Liver (tissue), 9 donors: ENCODE results near the gene COL5A1. TPM values are rescaled to one million over a fixed set of nuclear protein-coding genes. Genes with fewer than 3 reads are reported as not detected.

Experiments
- DNase-seq: peaks from one replicate; pipeline ENCODE4 v3.0.0-alpha.2; 2017; ENCODE audit warnings: low spot score
- H3K27ac ChIP-seq, 2 donors: one replicate each; pipeline ENCODE4 v1.7.0; 2013; ENCODE audit warnings: inconsistent platforms in 2 of 2, low read length in 2 of 2, control low read depth in 1 of 2, low read depth in 1 of 2, mild to moderate bottlenecking in 1 of 2
- H3K27me3 ChIP-seq, 4 donors: one replicate each; pipeline versions ENCODE4 v1.6.1 to v1.7.0; 2013; ENCODE audit warnings: low read length in 3 of 4, inconsistent platforms in 1 of 4, mild to moderate bottlenecking in 1 of 4, moderate library complexity in 1 of 4; ENCODE audit not compliant: control insufficient read depth in 4 of 4, insufficient read depth in 4 of 4
- H3K36me3 ChIP-seq, 4 donors: one replicate each; pipeline versions ENCODE4 v1.6.1 to v1.7.0; 2013; ENCODE audit warnings: low read length in 3 of 4, mild to moderate bottlenecking in 3 of 4, low read depth in 1 of 4, moderate library complexity in 1 of 4; ENCODE audit not compliant: control insufficient read depth in 4 of 4, insufficient read depth in 3 of 4
- H3K4me1 ChIP-seq, 4 donors: one replicate each; pipeline versions ENCODE4 v1.6.1 to v1.7.0; 2013; ENCODE audit warnings: low read length in 3 of 4, mild to moderate bottlenecking in 3 of 4, moderate library complexity in 1 of 4; ENCODE audit not compliant: control insufficient read depth in 4 of 4, insufficient read depth in 4 of 4
- H3K4me3 ChIP-seq, 3 donors: one replicate each; pipeline versions ENCODE4 v1.6.1 to v1.7.0; 2013; ENCODE audit warnings: low read length in 3 of 3, control low read depth in 1 of 3, low read depth in 1 of 3, mild to moderate bottlenecking in 1 of 3
- H3K9ac ChIP-seq, 2 donors: one replicate each; pipeline ENCODE4 v1.7.0; 2013; ENCODE audit warnings: low read length in 2 of 2, mild to moderate bottlenecking in 2 of 2, moderate library complexity in 2 of 2, control low read depth in 1 of 2, low read depth in 1 of 2
- H3K9me3 ChIP-seq, 4 donors: one replicate each; pipeline versions ENCODE4 v1.6.1 to v1.7.0; 2013; ENCODE audit warnings: low read length in 3 of 4; ENCODE audit not compliant: control insufficient read depth in 4 of 4
- EGR1 ChIP-seq, 2 donors: IDR thresholded peaks; 2 replicates each; pipeline ENCODE4 v1.6.1; 2016 to 2018; ENCODE audit warnings: antibody characterized with exemption in 2 of 2, low read depth in 2 of 2
- FOXA1 ChIP-seq: IDR thresholded peaks from 2 replicates; pipeline ENCODE4 v1.6.1; 2016; ENCODE audit warnings: antibody characterized with exemption
- FOXA2 ChIP-seq: IDR thresholded peaks from 2 replicates; pipeline ENCODE4 v1.6.1; 2016; ENCODE audit warnings: antibody characterized with exemption
- GABPA ChIP-seq, 2 donors: IDR thresholded peaks in 1 of 2; conservative IDR thresholded peaks in 1 of 2; 2 replicates each; pipeline ENCODE4 v1.6.1; 2016; ENCODE audit warnings: antibody characterized with exemption in 2 of 2, mild to moderate bottlenecking in 1 of 2, moderate library complexity in 1 of 2
- HNF4A ChIP-seq, 2 donors: conservative IDR thresholded peaks; 2 replicates each; pipeline ENCODE4 v1.6.1; 2016; ENCODE audit warnings: antibody characterized with exemption in 2 of 2, mild to moderate bottlenecking in 2 of 2
- HNF4G ChIP-seq: IDR thresholded peaks from 2 replicates; pipeline ENCODE4 v1.6.1; 2016; ENCODE audit warnings: antibody characterized with exemption
- JUND ChIP-seq, 2 donors: IDR thresholded peaks; 2 replicates each; pipeline ENCODE4 v1.6.1; 2016; ENCODE audit warnings: antibody characterized with exemption in 2 of 2
- RAD21 ChIP-seq, 2 donors: IDR thresholded peaks; 2 replicates each; pipeline ENCODE4 v1.6.1; 2016; ENCODE audit warnings: antibody characterized with exemption in 2 of 2, mild to moderate bottlenecking in 2 of 2
- RXRA ChIP-seq, 2 donors: IDR thresholded peaks; 2 replicates each; pipeline ENCODE4 v1.6.1; 2017 to 2018; ENCODE audit warnings: antibody characterized with exemption in 2 of 2, mild to moderate bottlenecking in 1 of 2
- TAF1 ChIP-seq: conservative IDR thresholded peaks from 2 replicates; pipeline ENCODE4 v1.6.1; 2016; ENCODE audit warnings: antibody characterized with exemption, mild to moderate bottlenecking
- YY1 ChIP-seq: IDR thresholded peaks from 2 replicates; pipeline ENCODE4 v1.6.1; 2016; ENCODE audit warnings: antibody characterized with exemption, mild to moderate bottlenecking
- WGBS: extraction: QIAGEN DNeasy Blood & Tissue Kit; methylation state at CpG from one replicate; pipeline ENCODE4 v1.1.7; 2013; 5-methylcytosine and 5-hydroxymethylcytosine counted together
- polyA plus RNA-seq, 2 donors: library from polyadenylated mRNA; stranded (reverse) in 1 of 2; unstranded in 1 of 2; fragments of 200-250 nt in 1 of 2; fragments of >200 nt in 1 of 2; fragmentation: Nextera tagmentation in 1 of 2; extraction: Ambion mirVana in 1 of 2; gene quantifications; one replicate each; pipeline versions ENCODE4 v1.2.1 to v1.2.3, GENCODE V29; 2013 to 2015
- total RNA-seq, 2 donors: library from RNA; depleted of rRNA; stranded (reverse); fragments of >200 nt; gene quantifications; one replicate each; pipeline ENCODE4 v1.2.3, GENCODE V29; 2014
- TF ChIP-seq, protein P1 (sequence below): IDR thresholded peaks from 2 replicates; pipeline ENCODE4 v1.6.1; 2016; ENCODE audit warnings: antibody characterized with exemption
- TF ChIP-seq, protein P2 (sequence below): IDR thresholded peaks from 2 replicates; pipeline ENCODE4 v1.6.1; 2016; ENCODE audit warnings: antibody characterized with exemption, mild to moderate bottlenecking
- TF ChIP-seq, protein P3 (sequence below): IDR thresholded peaks from 2 replicates; pipeline ENCODE4 v1.6.1; 2016; ENCODE audit warnings: antibody characterized with exemption
- TF ChIP-seq, protein P4 (sequence below): fragments of 150-350 bp; IDR thresholded peaks from 2 replicates; pipeline ENCODE4 v1.5.1; 2017; ENCODE audit warnings: improper control_type of control experiment, low read depth, low read length; ENCODE audit not compliant: missing input control
- donor health status: healthy.
- donor health status: healthy.
- donor health status: healthy.
- donor health status: healthy.
- donor health status: healthy.

COL5A1 gene
- total and polyA plus RNA-seq, 4 donors: 0.67 to 15.6 (median 11.2) TPM

DNA sequence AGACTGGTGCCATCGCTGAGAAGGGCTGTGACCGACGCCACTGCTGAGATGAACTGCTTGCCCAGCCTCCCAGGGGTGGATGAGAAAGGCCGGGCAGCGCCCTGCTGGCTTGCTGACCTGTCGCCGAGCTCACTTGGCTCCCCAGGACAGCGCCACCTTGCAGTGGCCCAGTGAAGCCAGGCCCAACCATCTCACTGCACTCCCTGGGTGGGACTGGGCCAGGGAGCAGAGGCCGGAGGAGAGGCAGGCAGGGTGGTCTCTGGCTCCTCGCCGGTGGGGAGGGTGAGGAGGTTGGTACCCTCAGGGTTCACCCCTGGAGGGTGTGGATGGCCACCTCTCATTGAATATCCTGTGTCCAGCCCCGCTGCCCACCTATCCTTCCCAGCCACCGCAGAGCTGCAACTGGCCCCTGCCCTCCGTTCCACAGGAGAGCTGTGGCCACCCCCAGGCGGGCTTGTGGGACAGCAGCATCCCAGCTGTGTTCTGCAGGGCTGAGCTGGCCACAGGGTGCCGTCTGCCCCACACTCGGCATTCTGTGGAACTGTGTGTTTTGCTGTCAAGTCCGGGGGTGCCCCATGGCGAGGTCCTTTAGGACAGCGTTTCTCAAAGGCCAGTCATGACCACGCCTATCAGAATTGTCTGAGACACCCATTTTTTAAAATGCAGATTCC lies 198.0 kb downstream of the COL5A1 start:
- Histone ChIP-seq H3K27ac (no peak overlapping the region), H3K9me3 (no peaks in the 10 kb centered on the region), H3K36me3 (no peaks in the 10 kb centered on the region), H3K4me1 (no peaks in the 10 kb centered on the region), H3K9ac (no peak overlapping the region), H3K4me3 (no peak overlapping the region), H3K27me3 (peaks cover 0 to 3% (median 0%) of the 10 kb centered on the region in 4 donors)
- TF ChIP-seq YY1: no peak
- no peak for TF ChIP-seq TAF1
- TF ChIP-seq HNF4G: no peak
- TF ChIP-seq, protein P1, sequence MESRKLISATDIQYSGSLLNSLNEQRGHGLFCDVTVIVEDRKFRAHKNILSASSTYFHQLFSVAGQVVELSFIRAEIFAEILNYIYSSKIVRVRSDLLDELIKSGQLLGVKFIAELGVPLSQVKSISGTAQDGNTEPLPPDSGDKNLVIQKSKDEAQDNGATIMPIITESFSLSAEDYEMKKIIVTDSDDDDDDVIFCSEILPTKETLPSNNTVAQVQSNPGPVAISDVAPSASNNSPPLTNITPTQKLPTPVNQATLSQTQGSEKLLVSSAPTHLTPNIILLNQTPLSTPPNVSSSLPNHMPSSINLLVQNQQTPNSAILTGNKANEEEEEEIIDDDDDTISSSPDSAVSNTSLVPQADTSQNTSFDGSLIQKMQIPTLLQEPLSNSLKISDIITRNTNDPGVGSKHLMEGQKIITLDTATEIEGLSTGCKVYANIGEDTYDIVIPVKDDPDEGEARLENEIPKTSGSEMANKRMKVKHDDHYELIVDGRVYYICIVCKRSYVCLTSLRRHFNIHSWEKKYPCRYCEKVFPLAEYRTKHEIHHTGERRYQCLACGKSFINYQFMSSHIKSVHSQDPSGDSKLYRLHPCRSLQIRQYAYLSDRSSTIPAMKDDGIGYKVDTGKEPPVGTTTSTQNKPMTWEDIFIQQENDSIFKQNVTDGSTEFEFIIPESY: no peak
- no peak for TF ChIP-seq RXRA (IDR thresholded peaks at IDR 0.05)
- no peak for TF ChIP-seq RAD21 (IDR thresholded peaks at IDR 0.05)
- DNase-seq: no peak
- 81% methylated on average over 21 of the region's 21 CpGs for WGBS

DNA sequence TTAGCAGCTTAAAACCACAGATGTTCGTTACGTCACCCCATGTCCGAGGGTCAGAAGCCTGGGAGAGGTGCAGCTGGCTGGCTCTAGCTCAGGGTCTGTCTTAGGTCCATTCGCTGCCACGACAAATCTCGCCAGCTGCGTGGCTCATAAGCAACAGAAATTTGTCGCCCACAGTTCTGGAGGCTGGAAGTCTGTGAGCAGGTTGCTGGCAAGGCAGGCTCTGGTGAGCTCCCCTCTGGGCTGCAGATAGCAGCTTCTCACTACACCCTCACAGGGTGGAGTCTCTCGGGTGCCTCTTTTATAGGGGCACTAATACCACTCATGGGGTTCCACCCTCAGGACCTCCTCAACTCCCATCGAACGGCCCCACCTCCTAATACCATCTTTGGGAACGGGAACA lies 198.9 kb downstream of the COL5A1 start:
- H3K4me3 ChIP-seq: no peak overlapping the region
- no peak for DNase-seq
- WGBS: 82% methylated on average over 12 of the region's 12 CpGs
- no peaks in the 10 kb centered on the region for H3K9me3 ChIP-seq
- no peaks in the 10 kb centered on the region for H3K4me1 ChIP-seq
- no peak overlapping the region for H3K9ac ChIP-seq
- H3K27ac ChIP-seq: no peak overlapping the region
- H3K27me3 ChIP-seq: peaks cover 0 to 3% (median 0%) of the 10 kb centered on the region in 4 donors
- no peaks in the 10 kb centered on the region for H3K36me3 ChIP-seq
- TF ChIP-seq FOXA2 (no peak), JUND (IDR thresholded peaks at IDR 0.05) (no peak), GABPA (IDR thresholded peaks at IDR 0.05 in 1 of 2, conservative IDR thresholded peaks at IDR 0.05 in 1 of 2) (no peak), HNF4G (no peak), RAD21 (IDR thresholded peaks at IDR 0.05) (no peak), EGR1 (IDR thresholded peaks at IDR 0.05; ENCODE audit: low read depth in 2 of 2) (no peak), FOXA1 (no peak), HNF4A (conservative IDR thresholded peaks at IDR 0.05) (no peak)
- TF ChIP-seq, protein P2, sequence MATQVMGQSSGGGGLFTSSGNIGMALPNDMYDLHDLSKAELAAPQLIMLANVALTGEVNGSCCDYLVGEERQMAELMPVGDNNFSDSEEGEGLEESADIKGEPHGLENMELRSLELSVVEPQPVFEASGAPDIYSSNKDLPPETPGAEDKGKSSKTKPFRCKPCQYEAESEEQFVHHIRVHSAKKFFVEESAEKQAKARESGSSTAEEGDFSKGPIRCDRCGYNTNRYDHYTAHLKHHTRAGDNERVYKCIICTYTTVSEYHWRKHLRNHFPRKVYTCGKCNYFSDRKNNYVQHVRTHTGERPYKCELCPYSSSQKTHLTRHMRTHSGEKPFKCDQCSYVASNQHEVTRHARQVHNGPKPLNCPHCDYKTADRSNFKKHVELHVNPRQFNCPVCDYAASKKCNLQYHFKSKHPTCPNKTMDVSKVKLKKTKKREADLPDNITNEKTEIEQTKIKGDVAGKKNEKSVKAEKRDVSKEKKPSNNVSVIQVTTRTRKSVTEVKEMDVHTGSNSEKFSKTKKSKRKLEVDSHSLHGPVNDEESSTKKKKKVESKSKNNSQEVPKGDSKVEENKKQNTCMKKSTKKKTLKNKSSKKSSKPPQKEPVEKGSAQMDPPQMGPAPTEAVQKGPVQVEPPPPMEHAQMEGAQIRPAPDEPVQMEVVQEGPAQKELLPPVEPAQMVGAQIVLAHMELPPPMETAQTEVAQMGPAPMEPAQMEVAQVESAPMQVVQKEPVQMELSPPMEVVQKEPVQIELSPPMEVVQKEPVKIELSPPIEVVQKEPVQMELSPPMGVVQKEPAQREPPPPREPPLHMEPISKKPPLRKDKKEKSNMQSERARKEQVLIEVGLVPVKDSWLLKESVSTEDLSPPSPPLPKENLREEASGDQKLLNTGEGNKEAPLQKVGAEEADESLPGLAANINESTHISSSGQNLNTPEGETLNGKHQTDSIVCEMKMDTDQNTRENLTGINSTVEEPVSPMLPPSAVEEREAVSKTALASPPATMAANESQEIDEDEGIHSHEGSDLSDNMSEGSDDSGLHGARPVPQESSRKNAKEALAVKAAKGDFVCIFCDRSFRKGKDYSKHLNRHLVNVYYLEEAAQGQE: no peak
- TF ChIP-seq, protein P3, sequence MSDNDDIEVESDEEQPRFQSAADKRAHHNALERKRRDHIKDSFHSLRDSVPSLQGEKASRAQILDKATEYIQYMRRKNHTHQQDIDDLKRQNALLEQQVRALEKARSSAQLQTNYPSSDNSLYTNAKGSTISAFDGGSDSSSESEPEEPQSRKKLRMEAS: no peak
- TF ChIP-seq, protein P4, sequence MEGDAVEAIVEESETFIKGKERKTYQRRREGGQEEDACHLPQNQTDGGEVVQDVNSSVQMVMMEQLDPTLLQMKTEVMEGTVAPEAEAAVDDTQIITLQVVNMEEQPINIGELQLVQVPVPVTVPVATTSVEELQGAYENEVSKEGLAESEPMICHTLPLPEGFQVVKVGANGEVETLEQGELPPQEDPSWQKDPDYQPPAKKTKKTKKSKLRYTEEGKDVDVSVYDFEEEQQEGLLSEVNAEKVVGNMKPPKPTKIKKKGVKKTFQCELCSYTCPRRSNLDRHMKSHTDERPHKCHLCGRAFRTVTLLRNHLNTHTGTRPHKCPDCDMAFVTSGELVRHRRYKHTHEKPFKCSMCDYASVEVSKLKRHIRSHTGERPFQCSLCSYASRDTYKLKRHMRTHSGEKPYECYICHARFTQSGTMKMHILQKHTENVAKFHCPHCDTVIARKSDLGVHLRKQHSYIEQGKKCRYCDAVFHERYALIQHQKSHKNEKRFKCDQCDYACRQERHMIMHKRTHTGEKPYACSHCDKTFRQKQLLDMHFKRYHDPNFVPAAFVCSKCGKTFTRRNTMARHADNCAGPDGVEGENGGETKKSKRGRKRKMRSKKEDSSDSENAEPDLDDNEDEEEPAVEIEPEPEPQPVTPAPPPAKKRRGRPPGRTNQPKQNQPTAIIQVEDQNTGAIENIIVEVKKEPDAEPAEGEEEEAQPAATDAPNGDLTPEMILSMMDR: no peak
- TF ChIP-seq, protein P1: no peak
